HepG2 (cell line): ENCODE measurements around the gene RAPGEF2. TPM values are rescaled to one million over a fixed set of nuclear protein-coding genes. Genes with fewer than 3 reads are reported as not detected.

Experiments
- ATAC-seq: fragments of 200-7000 bp; cut with Tn5 transposase; 3 replicates; pipeline ENCODE4 v1.9.1; 2020; ENCODE audit warnings: mild to moderate bottlenecking, moderate library complexity
- BruUV-seq: library from RNA; stranded (reverse); fragments of 400-500 nt; replicated peaks from 2 replicates; lab custom pipeline; 2021; lab: Mats Ljungman, UMichigan
- CTCF ChIA-PET: fragments of 300-600 bp; formaldehyde crosslinking; extraction: SDS; loops from one replicate; lab custom pipeline; 2021; ENCODE audit warnings: low total read pairs, inconsistent platforms, low intra/inter-chr PET ratio; lab: Yijun Ruan, JAX
- POLR2A ChIA-PET: fragments of 350-600 bp; sonication (Branson Sonifier 250); formaldehyde crosslinking; loops from one replicate; lab custom pipeline; 2020; ENCODE audit warnings: antibody characterized with exemption, inconsistent platforms; lab: Yijun Ruan, JAX
- DNase-seq: peaks from one replicate; pipeline ENCODE4 v3.0.0-alpha.2; 2015; ENCODE audit warnings: low spot score
- FAIRE-seq: peaks from 3 replicates; lab custom pipeline; 2011; peaks lifted over from hg19 to GRCh38; lab: Jason Lieb, UNC
- H2AFZ ChIP-seq: one replicate; pipeline ENCODE4 v1.6.1; 2011; ENCODE audit warnings: low read length, inconsistent platforms
- H3K27ac ChIP-seq: fragments of 300-600 bp; 3 replicates; pipeline ENCODE4 v1.8.0; 2011; ENCODE audit warnings: mixed run types, mild to moderate bottlenecking, mixed read lengths, low read length, inconsistent platforms; ENCODE audit not compliant: insufficient read depth; ENCODE audit errors: extremely low read length
- H3K27me3 ChIP-seq, 2 experiments: fragments of 200-600 bp in 1 of 2; 2 replicates in 1 of 2; 3 replicates in 1 of 2; pipeline versions ENCODE4 v1.6.0 to v1.8.0; 2011; ENCODE audit warnings: low read length in 2 of 2, mild to moderate bottlenecking in 2 of 2, moderate library complexity in 2 of 2, inconsistent platforms in 1 of 2; ENCODE audit not compliant: insufficient read depth in 2 of 2, control insufficient read depth in 1 of 2
- H3K36me3 ChIP-seq, 2 experiments: fragments of 200-600 bp in 1 of 2; replicated peaks in 1 of 2; 2 replicates in 1 of 2; 3 replicates in 1 of 2; pipeline versions ENCODE4 v1.5.1 to v1.8.0; 2011; ENCODE audit warnings: low read length in 2 of 2, inconsistent platforms in 1 of 2; ENCODE audit not compliant: insufficient read depth in 2 of 2, control insufficient read depth in 1 of 2
- H3K4me1 ChIP-seq: 2 replicates; pipeline ENCODE4 v1.5.1; 2012; ENCODE audit warnings: low read length, inconsistent platforms; ENCODE audit not compliant: insufficient read depth
- H3K4me2 ChIP-seq: 2 replicates; pipeline ENCODE4 v1.6.0; 2011; ENCODE audit warnings: low read depth, low read length, inconsistent platforms
- H3K4me3 ChIP-seq, 3 experiments: fragments of 200-600 bp in 1 of 3; sonication (generic), shearing (Covaris generic) in 1 of 3; replicated peaks in 1 of 3; 2 replicates each; pipeline ENCODE4 v1.5.1; 2011 to 2016; ENCODE audit warnings: low read length in 3 of 3, inconsistent platforms in 2 of 3, low read depth in 2 of 3, mild to moderate bottlenecking in 2 of 3, control low read depth in 1 of 3, mixed read lengths in 1 of 3; ENCODE audit not compliant: insufficient read depth in 1 of 3
- H3K79me2 ChIP-seq: one replicate; pipeline ENCODE4 v1.6.1; 2011; ENCODE audit warnings: low read length, inconsistent platforms; ENCODE audit not compliant: insufficient read depth
- H3K9ac ChIP-seq: 2 replicates; pipeline ENCODE4 v1.6.0; 2011; ENCODE audit warnings: mild to moderate bottlenecking, low read depth, low read length, inconsistent platforms; ENCODE audit not compliant: insufficient read depth
- H3K9me3 ChIP-seq: 2 replicates; pipeline ENCODE4 v1.5.1; 2012; ENCODE audit warnings: mild to moderate bottlenecking, low read length
- H4K20me1 ChIP-seq: 2 replicates; pipeline ENCODE4 v1.6.0; 2011; ENCODE audit warnings: inconsistent platforms, mild to moderate bottlenecking, low read length, moderate library complexity; ENCODE audit not compliant: insufficient read depth
- GFI1 ChIP-seq: sonication (generic); formaldehyde crosslinking; IDR thresholded peaks from 2 replicates; pipeline ENCODE4 v1.5.0; 2020; ENCODE audit warnings: missing genetic modification reagents, mild to moderate bottlenecking, borderline replicate concordance
- KDM6A ChIP-seq: IDR thresholded peaks from 2 replicates; pipeline ENCODE4 v1.6.1; 2016; ENCODE audit warnings: low read depth
- MED13 ChIP-seq: sonication (generic); formaldehyde crosslinking; IDR thresholded peaks from 2 replicates; pipeline ENCODE4 v1.5.0; 2020; ENCODE audit warnings: missing genetic modification reagents
- NAIF1 ChIP-seq: sonication (generic); formaldehyde crosslinking; IDR thresholded peaks from 2 replicates; pipeline ENCODE4 v1.5.0; 2020; ENCODE audit warnings: mild to moderate bottlenecking, missing genetic modification reagents, borderline replicate concordance
- ZNF432 ChIP-seq: sonication (generic); formaldehyde crosslinking; IDR thresholded peaks from 2 replicates; pipeline ENCODE4 v1.5.0; 2020; ENCODE audit warnings: missing genetic modification reagents, mild to moderate bottlenecking, borderline replicate concordance
- ZNF670 ChIP-seq: sonication (generic); formaldehyde crosslinking; IDR thresholded peaks from 2 replicates; pipeline ENCODE4 v1.8.0; 2022; ENCODE audit warnings: mild to moderate bottlenecking, missing genetic modification reagents, borderline replicate concordance
- ZNF788 ChIP-seq: sonication (generic); formaldehyde crosslinking; IDR thresholded peaks from 2 replicates; pipeline ENCODE4 v1.5.0; 2020; ENCODE audit warnings: mild to moderate bottlenecking, missing genetic modification reagents, borderline replicate concordance
- WGBS: methylation state at CpG from one replicate; pipeline ENCODE4 v1.1.6; 2017; ENCODE audit warnings: low lambda C conversion rate; 5-methylcytosine and 5-hydroxymethylcytosine counted together
- in situ Hi-C: cut with HindIII; loops from 2 replicates; pipeline ENCODE4 v1.10.0; 2017; ENCODE audit warnings: low pct_unique_long_range_greater_than_20kb; ENCODE audit not compliant: extremely low pct_ligation_motif_present
- intact Hi-C: fragments of 100-400 bp; cut with micrococcal nuclease; formaldehyde crosslinking; loops from one replicate; pipeline ENCODE4 v1.10.0; 2022; ENCODE audit not compliant: unreplicated experiment
- polyA plus RNA-seq, 8 experiments: library from polyadenylated mRNA; depleted of rRNA in 3 of 8; stranded (reverse) in 7 of 8; unstranded in 1 of 8; fragments of >200 nt; fragmentation: Illumina TruSeq in 4 of 8; extraction: Trizol in 4 of 8; gene quantifications; 2 replicates each; pipeline versions ENCODE4 v1.2.1 to v1.2.3, GENCODE V29; 2011 to 2016; ENCODE audit warnings: low read depth in 4 of 8, missing spikeins in 1 of 8, mixed read lengths in 1 of 8; ENCODE audit not compliant: insufficient read depth in 1 of 8
- total RNA-seq, 5 experiments: library from RNA; depleted of rRNA; stranded (reverse); fragments of >200 nt; fragmentation: Illumina TruSeq; extraction: Trizol; gene quantifications; 2 replicates each; pipeline ENCODE4 v1.2.3, GENCODE V29; 2016; ENCODE audit warnings: low read depth in 1 of 5
- TF ChIP-seq, protein P1 (sequence below): sonication (generic); formaldehyde crosslinking; IDR thresholded peaks from 2 replicates; pipeline ENCODE4 v1.8.0; 2022; ENCODE audit warnings: missing genetic modification reagents, low read depth, mild to moderate bottlenecking, borderline replicate concordance
- TF ChIP-seq, protein P2 (sequence below): sonication (generic); formaldehyde crosslinking; IDR thresholded peaks from 2 replicates; pipeline ENCODE4 v1.4.0; 2020; ENCODE audit warnings: missing genetic modification reagents
- TF ChIP-seq, protein P3 (sequence below): sonication (generic); formaldehyde crosslinking; IDR thresholded peaks from 2 replicates; pipeline ENCODE4 v1.4.0; 2020; ENCODE audit warnings: mild to moderate bottlenecking, missing genetic modification reagents, borderline replicate concordance
- TF ChIP-seq, protein P4 (sequence below): IDR thresholded peaks from 2 replicates; pipeline ENCODE4 v1.6.1; 2012; ENCODE audit warnings: low read depth, low read length, improper control_type of control experiment

RAPGEF2 gene
- total and polyA plus RNA-seq, 2 of the 13 experiments (the other 11 are each of a cell fraction or from before 2014, with no cell fraction given) = 19.2 to 23.0 TPM

DNA sequence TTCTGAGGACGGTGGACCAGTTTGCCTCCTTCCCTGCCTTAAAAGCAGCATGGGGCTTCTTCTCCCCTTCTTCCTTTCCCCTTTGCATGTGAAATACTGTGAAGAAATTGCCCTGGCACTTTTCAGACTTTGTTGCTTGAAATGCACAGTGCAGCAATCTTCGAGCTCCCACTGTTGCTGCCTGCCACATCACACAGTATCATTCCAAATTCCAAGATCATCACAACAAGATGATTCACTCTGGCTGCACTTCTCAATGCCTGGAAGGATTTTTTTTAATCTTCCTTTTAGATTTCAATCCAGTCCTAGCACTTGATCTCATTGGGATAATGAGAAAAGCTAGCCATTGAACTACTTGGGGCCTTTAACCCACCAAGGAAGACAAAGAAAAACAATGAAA, 255.3 kb downstream of the RAPGEF2 start (continued):
- TF ChIP-seq, protein P1, sequence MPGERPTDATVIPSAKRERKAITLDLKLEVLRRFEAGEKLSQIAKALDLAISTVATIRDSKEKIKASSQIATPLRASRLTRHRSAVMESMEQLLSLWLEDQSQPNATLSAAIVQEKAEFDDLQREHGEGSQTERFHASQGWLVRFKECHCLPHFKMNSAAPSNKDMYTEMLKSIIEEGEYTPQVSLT (CRISPR knock-in tag) = no peak
- TF ChIP-seq, protein P2, sequence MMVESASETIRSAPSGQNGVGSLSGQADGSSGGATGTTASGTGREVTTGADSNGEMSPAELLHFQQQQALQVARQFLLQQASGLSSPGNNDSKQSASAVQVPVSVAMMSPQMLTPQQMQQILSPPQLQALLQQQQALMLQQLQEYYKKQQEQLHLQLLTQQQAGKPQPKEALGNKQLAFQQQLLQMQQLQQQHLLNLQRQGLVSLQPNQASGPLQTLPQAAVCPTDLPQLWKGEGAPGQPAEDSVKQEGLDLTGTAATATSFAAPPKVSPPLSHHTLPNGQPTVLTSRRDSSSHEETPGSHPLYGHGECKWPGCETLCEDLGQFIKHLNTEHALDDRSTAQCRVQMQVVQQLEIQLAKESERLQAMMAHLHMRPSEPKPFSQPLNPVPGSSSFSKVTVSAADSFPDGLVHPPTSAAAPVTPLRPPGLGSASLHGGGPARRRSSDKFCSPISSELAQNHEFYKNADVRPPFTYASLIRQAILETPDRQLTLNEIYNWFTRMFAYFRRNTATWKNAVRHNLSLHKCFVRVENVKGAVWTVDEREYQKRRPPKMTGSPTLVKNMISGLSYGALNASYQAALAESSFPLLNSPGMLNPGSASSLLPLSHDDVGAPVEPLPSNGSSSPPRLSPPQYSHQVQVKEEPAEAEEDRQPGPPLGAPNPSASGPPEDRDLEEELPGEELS (CRISPR knock-in tag) = no peak

DNA sequence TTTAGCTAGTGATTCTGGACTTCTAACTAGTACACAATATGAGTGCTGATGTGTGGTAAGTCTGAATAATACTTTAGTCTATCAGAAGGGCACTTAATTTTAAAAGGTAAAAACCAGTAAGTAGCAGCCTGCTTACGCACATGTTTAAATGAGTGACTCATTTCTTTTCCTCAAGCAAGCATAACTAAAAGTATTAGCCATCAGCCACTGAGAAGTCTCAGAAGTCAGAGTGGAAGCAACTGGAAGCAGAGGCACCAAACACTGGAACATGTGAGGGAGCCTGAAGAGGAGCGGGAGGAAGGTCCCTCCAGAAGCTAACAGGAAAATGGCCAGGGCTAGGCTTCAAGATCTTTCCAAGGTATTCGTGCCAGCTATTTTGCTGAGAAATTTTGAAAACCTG, 257.7 kb downstream of the RAPGEF2 start:
- CTCF ChIA-PET = no interaction called here
- peaks cover 9 to 24% of the 10 kb centered on the region in 2 experiments; a peak in 4 of 5 replicates for H3K36me3 ChIP-seq
- in situ Hi-C loops = no loop called here
- FAIRE-seq = no peak
- POLR2A ChIA-PET = no interaction called here
- no peak overlapping the region for H2AFZ ChIP-seq
- WGBS = 96% methylated on average over 3 of the region's 3 CpGs
- H3K27me3 ChIP-seq = no peaks in the 10 kb centered on the region
- H3K4me2 ChIP-seq = no peak overlapping the region
- ATAC-seq = no peak
- H3K9ac ChIP-seq = no peak overlapping the region
- no peak overlapping the region for H3K4me3 ChIP-seq
- no peaks in the 10 kb centered on the region for H3K9me3 ChIP-seq
- DNase-seq = no peak
- no peaks in the 10 kb centered on the region for H3K4me1 ChIP-seq
- intact Hi-C loops = no loop called here
- no peak overlapping the region for H3K27ac ChIP-seq
- no TSS peak for BruUV-seq
- H4K20me1 ChIP-seq = no peaks in the 10 kb centered on the region
- no peaks in the 10 kb centered on the region for H3K79me2 ChIP-seq
- TF ChIP-seq MED13 = no peak
- TF ChIP-seq, protein P3, sequence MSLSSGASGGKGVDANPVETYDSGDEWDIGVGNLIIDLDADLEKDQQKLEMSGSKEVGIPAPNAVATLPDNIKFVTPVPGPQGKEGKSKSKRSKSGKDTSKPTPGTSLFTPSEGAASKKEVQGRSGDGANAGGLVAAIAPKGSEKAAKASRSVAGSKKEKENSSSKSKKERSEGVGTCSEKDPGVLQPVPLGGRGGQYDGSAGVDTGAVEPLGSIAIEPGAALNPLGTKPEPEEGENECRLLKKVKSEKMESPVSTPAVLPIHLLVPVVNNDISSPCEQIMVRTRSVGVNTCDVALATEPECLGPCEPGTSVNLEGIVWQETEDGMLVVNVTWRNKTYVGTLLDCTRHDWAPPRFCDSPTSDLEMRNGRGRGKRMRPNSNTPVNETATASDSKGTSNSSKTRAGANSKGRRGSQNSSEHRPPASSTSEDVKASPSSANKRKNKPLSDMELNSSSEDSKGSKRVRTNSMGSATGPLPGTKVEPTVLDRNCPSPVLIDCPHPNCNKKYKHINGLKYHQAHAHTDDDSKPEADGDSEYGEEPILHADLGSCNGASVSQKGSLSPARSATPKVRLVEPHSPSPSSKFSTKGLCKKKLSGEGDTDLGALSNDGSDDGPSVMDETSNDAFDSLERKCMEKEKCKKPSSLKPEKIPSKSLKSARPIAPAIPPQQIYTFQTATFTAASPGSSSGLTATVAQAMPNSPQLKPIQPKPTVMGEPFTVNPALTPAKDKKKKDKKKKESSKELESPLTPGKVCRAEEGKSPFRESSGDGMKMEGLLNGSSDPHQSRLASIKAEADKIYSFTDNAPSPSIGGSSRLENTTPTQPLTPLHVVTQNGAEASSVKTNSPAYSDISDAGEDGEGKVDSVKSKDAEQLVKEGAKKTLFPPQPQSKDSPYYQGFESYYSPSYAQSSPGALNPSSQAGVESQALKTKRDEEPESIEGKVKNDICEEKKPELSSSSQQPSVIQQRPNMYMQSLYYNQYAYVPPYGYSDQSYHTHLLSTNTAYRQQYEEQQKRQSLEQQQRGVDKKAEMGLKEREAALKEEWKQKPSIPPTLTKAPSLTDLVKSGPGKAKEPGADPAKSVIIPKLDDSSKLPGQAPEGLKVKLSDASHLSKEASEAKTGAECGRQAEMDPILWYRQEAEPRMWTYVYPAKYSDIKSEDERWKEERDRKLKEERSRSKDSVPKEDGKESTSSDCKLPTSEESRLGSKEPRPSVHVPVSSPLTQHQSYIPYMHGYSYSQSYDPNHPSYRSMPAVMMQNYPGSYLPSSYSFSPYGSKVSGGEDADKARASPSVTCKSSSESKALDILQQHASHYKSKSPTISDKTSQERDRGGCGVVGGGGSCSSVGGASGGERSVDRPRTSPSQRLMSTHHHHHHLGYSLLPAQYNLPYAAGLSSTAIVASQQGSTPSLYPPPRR = no peak
- TF ChIP-seq ZNF670 = no peak
- no peak for TF ChIP-seq KDM6A
- TF ChIP-seq NAIF1 (CRISPR knock-in tag) = no peak
- TF ChIP-seq ZNF788 (CRISPR knock-in tag) = no peak
- TF ChIP-seq GFI1 = no peak
- TF ChIP-seq, protein P4, sequence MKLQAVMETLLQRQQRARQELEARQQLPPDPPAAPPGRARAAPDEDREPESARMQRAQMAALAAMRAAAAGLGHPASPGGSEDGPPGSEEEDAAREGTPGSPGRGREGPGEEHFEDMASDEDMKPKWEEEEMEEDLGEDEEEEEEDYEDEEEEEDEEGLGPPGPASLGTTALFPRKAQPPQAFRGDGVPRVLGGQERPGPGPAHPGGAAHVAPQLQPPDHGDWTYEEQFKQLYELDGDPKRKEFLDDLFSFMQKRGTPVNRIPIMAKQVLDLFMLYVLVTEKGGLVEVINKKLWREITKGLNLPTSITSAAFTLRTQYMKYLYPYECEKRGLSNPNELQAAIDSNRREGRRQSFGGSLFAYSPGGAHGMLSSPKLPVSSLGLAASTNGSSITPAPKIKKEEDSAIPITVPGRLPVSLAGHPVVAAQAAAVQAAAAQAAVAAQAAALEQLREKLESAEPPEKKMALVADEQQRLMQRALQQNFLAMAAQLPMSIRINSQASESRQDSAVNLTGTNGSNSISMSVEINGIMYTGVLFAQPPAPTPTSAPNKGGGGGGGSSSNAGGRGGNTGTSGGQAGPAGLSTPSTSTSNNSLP = no peak
- no peak for TF ChIP-seq ZNF432 (CRISPR knock-in tag)
